ENCODE results near the gene HSD17B12. TPM values are rescaled to one million over a fixed set of nuclear protein-coding genes. Genes with fewer than 3 reads are reported as not detected.
A peak's percentile ranks its signal among the peaks of the same experiment; 100 is the strongest.

Gene HSD17B12
- total RNA-seq (137 and 140 TPM in 2 replicates), polyA plus RNA-seq (78.7 and 83.2 TPM in 2 replicates)

DNA sequence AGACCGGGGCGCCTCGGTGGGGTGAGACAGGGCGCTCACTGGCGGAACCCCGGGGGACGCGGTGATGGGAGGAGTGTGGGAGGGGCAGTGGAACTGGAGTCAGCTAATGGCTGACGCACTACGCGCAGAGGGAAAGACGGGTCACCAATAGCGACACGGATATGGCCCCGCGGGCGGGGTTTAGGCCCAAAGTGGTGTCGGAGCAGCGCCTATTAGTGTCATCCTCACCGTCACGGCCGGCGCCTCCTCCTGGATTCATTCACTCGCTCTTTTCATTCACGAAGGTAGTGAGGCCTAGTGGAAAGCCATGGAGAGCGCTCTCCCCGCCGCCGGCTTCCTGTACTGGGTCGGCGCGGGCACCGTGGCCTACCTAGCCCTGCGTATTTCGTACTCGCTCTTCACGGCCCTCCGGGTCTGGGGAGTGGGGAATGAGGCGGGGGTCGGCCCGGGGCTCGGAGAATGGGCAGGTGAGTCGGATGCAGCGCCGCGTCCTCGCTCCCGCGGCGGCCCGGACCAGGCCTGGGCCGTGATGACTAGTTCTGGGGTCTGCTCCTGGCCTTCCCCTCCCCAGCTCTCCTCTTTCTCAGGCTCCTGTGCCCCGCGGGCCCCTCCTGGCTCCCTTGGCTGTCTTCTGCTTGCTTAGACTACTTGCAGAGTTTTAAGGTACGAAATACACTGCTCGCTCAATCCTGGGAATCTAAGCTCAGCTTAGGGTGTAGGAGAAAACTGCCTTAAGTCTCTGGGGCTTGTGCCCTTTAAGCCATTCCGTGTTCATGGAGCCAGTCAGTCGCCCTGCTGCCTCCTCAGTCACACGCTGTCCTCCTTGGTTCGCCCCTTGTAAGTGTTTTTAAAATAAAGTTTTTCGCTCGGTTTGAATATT, at the start of gene HSD17B12:
Gene HSD17B12, plus strand, starts transcription at position 218 of the 880 bp plus-strand sequence. Its CDS starts 90 bp downstream, at position 308.
- no peaks in the 10 kb centered on the region for H4K20me1 ChIP-seq (ENCODE audit: insufficient read depth, poor library complexity, severe bottlenecking)
- DNase-seq (ENCODE audit: low spot score): peak; percentile 99
- H3K79me2 ChIP-seq: peaks cover 41% of the 10 kb centered on the region
- peak within 1 kb of the TSS; percentile 96 for H3K27ac ChIP-seq
- no peaks in the 10 kb centered on the region for H3K36me3 ChIP-seq (replicated peaks; ENCODE audit: insufficient read depth, low read depth)
- peak within 1 kb of the TSS; percentile 85 for H3K4me3 ChIP-seq
- 1% methylated on average over 46 of the region's 62 CpGs for WGBS (ENCODE audit: low lambda C conversion rate, missing lambda C conversion rate)
- H3K4me2 ChIP-seq: peak within 1 kb of the TSS; percentile 75
- H2AFZ ChIP-seq: peak within 1 kb of the TSS; percentile 55
- TF ChIP-seq, protein P1, sequence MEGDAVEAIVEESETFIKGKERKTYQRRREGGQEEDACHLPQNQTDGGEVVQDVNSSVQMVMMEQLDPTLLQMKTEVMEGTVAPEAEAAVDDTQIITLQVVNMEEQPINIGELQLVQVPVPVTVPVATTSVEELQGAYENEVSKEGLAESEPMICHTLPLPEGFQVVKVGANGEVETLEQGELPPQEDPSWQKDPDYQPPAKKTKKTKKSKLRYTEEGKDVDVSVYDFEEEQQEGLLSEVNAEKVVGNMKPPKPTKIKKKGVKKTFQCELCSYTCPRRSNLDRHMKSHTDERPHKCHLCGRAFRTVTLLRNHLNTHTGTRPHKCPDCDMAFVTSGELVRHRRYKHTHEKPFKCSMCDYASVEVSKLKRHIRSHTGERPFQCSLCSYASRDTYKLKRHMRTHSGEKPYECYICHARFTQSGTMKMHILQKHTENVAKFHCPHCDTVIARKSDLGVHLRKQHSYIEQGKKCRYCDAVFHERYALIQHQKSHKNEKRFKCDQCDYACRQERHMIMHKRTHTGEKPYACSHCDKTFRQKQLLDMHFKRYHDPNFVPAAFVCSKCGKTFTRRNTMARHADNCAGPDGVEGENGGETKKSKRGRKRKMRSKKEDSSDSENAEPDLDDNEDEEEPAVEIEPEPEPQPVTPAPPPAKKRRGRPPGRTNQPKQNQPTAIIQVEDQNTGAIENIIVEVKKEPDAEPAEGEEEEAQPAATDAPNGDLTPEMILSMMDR (IDR thresholded peaks at IDR 0.05; ENCODE audit: poor library complexity): no peak
- TF ChIP-seq EZH2phosphoT487 (IDR thresholded peaks at IDR 0.05; ENCODE audit: low read depth, severe bottlenecking, unreplicated experiment): no peak
- no peak for TF ChIP-seq EZH2 (IDR thresholded peaks at IDR 0.05; ENCODE audit: borderline replicate concordance)
- H3K9me2 ChIP-seq (replicated peaks; ENCODE audit: insufficient read depth): no peaks in the 10 kb centered on the region
- H3K27me3 ChIP-seq: no peaks in the 10 kb centered on the region
- H3K9me3 ChIP-seq (ENCODE audit: low read depth): no peaks in the 10 kb centered on the region
- no peaks in the 10 kb centered on the region for H3K4me1 ChIP-seq (ENCODE audit: insufficient read depth)

DNA sequence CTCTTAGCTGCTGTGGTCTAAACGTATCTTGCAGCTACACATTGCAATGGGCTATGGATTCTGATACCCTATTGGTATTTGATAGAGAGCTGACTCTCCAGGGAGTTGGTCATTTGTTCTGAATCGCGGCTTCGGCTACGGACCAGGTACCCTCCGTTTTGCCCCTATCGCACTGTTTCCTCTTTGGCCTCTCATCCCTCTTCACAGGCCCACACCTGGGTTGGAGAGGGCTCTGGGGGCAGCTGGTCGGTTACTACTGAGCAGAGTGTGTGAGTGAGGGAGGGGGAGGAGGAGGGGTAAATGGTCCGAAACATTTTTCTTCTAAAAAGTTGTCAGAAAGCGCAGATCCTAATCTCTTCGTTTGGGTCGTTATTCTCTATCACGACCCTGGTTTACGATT, 48.8 kb upstream of the HSD17B12 start:
- TF ChIP-seq EZH2phosphoT487 (IDR thresholded peaks at IDR 0.05; ENCODE audit: low read depth, severe bottlenecking, unreplicated experiment) (no peak), EZH2 (IDR thresholded peaks at IDR 0.05; ENCODE audit: borderline replicate concordance) (no peak)
- TF ChIP-seq, protein P1 (IDR thresholded peaks at IDR 0.05; ENCODE audit: poor library complexity): no peak
- DNase-seq (ENCODE audit: low spot score): no peak
- no peaks in the 10 kb centered on the region for H3K9me2 ChIP-seq (replicated peaks; ENCODE audit: insufficient read depth)
- no peak overlapping the region for H3K27ac ChIP-seq
- H3K4me3 ChIP-seq: no peak overlapping the region
- no peaks in the 10 kb centered on the region for H3K4me1 ChIP-seq (ENCODE audit: insufficient read depth)
- H3K27me3 ChIP-seq: peaks cover 58% of the 10 kb centered on the region
- H3K4me2 ChIP-seq: no peak overlapping the region
- 56% methylated on average over 14 of the region's 14 CpGs for WGBS (ENCODE audit: low lambda C conversion rate, missing lambda C conversion rate)
- no peaks in the 10 kb centered on the region for H3K79me2 ChIP-seq
- H4K20me1 ChIP-seq (ENCODE audit: insufficient read depth, poor library complexity, severe bottlenecking): no peaks in the 10 kb centered on the region
- no peaks in the 10 kb centered on the region for H3K36me3 ChIP-seq (replicated peaks; ENCODE audit: insufficient read depth, low read depth)
- H2AFZ ChIP-seq: no peak overlapping the region
- H3K9me3 ChIP-seq (ENCODE audit: low read depth): no peaks in the 10 kb centered on the region

DNA sequence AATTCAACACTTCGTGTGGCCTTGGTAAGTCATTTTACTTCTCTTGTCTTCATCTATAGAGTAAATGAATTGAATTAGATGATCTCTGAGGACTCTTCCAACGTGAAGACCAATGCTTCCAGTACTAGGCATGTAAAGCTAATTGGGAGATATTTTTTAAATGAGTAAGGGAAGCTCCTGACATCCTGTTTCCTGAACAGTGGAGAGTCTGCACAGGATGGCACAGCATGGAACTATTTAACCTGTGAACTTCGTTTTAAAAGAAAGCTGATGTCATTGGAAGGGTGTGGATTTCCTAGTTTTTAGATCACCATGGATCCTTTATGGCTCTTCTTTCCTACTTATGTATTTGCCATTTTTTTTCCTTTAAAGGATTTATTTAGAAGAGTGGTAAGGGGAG, 48.4 kb upstream of the HSD17B12 start:
- H2AFZ ChIP-seq: no peak overlapping the region
- no peaks in the 10 kb centered on the region for H4K20me1 ChIP-seq (ENCODE audit: insufficient read depth, poor library complexity, severe bottlenecking)
- no peak overlapping the region for H3K27ac ChIP-seq
- no peaks in the 10 kb centered on the region for H3K9me2 ChIP-seq (replicated peaks; ENCODE audit: insufficient read depth)
- H3K36me3 ChIP-seq (replicated peaks; ENCODE audit: insufficient read depth, low read depth): no peaks in the 10 kb centered on the region
- H3K4me3 ChIP-seq: no peak overlapping the region
- TF ChIP-seq EZH2phosphoT487 (IDR thresholded peaks at IDR 0.05; ENCODE audit: low read depth, severe bottlenecking, unreplicated experiment): no peak
- no peak for TF ChIP-seq EZH2 (IDR thresholded peaks at IDR 0.05; ENCODE audit: borderline replicate concordance)
- TF ChIP-seq, protein P1 (IDR thresholded peaks at IDR 0.05; ENCODE audit: poor library complexity): no peak
- DNase-seq (ENCODE audit: low spot score): no peak
- no peak overlapping the region for H3K4me2 ChIP-seq
- H3K9me3 ChIP-seq (ENCODE audit: low read depth): no peaks in the 10 kb centered on the region
- H3K79me2 ChIP-seq: no peaks in the 10 kb centered on the region
- no peaks in the 10 kb centered on the region for H3K4me1 ChIP-seq (ENCODE audit: insufficient read depth)
- 41% methylated on average over 3 of the region's 3 CpGs for WGBS (ENCODE audit: low lambda C conversion rate, missing lambda C conversion rate)
- H3K27me3 ChIP-seq: peaks cover 60% of the 10 kb centered on the region
